SK-N-SH treated with all-trans-retinoic acid at 6 μM for 48 hours (cell line): ENCODE results near the gene ARHGAP10.
"Not testable (repeated sequence)": the region's sequence is repeated elsewhere in the genome, so short reads cannot be mapped to it uniquely, and the experiment has no call there.

Experiments
- ATAC-seq: fragments of 200-7000 bp; cut with Tn5 transposase; 3 replicates; pipeline ENCODE4 v1.9.1; 2020; ENCODE audit warnings: mild to moderate bottlenecking, moderate library complexity
- ARNTL ChIP-seq: fragments of 450-650 bp; formaldehyde crosslinking; IDR thresholded peaks from 2 replicates; pipeline ENCODE4 v1.5.0; 2020; ENCODE audit warnings: low read depth, mild to moderate bottlenecking, moderate library complexity, borderline replicate concordance
- BACH2 ChIP-seq: fragments of 250-450 bp; sonication (Bioruptor Pico); IDR thresholded peaks from 2 replicates; pipeline ENCODE4 v1.9.0; 2021; ENCODE audit warnings: mild to moderate bottlenecking, borderline replicate concordance
- CREB5 ChIP-seq: fragments of 250-450 bp; sonication (Bioruptor Pico); IDR thresholded peaks from 2 replicates; pipeline ENCODE4 v1.5.1; 2020; ENCODE audit warnings: low read depth, mild to moderate bottlenecking, moderate library complexity
- CSDC2 ChIP-seq: fragments of 250-450 bp; sonication (Bioruptor Pico); IDR thresholded peaks from 2 replicates; pipeline ENCODE4 v1.5.0; 2020; ENCODE audit warnings: mild to moderate bottlenecking, moderate library complexity
- CSRNP3 ChIP-seq: fragments of 250-450 bp; sonication (Bioruptor Pico); IDR thresholded peaks from 2 replicates; pipeline ENCODE4 v1.5.1; 2021; ENCODE audit warnings: mild to moderate bottlenecking, moderate library complexity
- GLIS3 ChIP-seq: fragments of 250-450 bp; sonication (Bioruptor Pico); IDR thresholded peaks from 2 replicates; pipeline ENCODE4 v1.5.0; 2020; ENCODE audit warnings: mild to moderate bottlenecking, moderate library complexity
- ISL1 ChIP-seq: fragments of 250-450 bp; sonication (Bioruptor Pico); IDR thresholded peaks from 2 replicates; pipeline ENCODE4 v2.1.2; 2022; ENCODE audit warnings: mild to moderate bottlenecking, moderate library complexity
- OSR1 ChIP-seq: fragments of 250-450 bp; sonication (Bioruptor Pico); IDR thresholded peaks from 2 replicates; pipeline ENCODE4 v1.8.0; 2022; ENCODE audit warnings: moderate library complexity, mild to moderate bottlenecking, inconsistent platforms
- PATZ1 ChIP-seq: fragments of 250-450 bp; sonication (Bioruptor Pico); IDR thresholded peaks from 2 replicates; pipeline ENCODE4 v1.8.0; 2020; ENCODE audit warnings: mild to moderate bottlenecking, moderate library complexity, borderline replicate concordance
- POU6F1 ChIP-seq: fragments of 250-450 bp; sonication (Bioruptor Pico); IDR thresholded peaks from 2 replicates; pipeline ENCODE4 v1.8.0; 2021; ENCODE audit warnings: low read depth, mild to moderate bottlenecking, moderate library complexity, borderline replicate concordance
- PPARA ChIP-seq: fragments of 250-450 bp; sonication (Bioruptor Pico); IDR thresholded peaks from 2 replicates; pipeline ENCODE4 v1.5.0; 2020; ENCODE audit warnings: mild to moderate bottlenecking, borderline replicate concordance
- RARB ChIP-seq: fragments of 250-450 bp; sonication (Bioruptor Pico); IDR thresholded peaks from 2 replicates; pipeline ENCODE4 v1.8.0; 2021; ENCODE audit warnings: mild to moderate bottlenecking, moderate library complexity
- SNAI2 ChIP-seq: fragments of 250-450 bp; sonication (Bioruptor Pico); IDR thresholded peaks from 2 replicates; pipeline ENCODE4 v1.5.0; 2020; ENCODE audit warnings: mild to moderate bottlenecking, moderate library complexity
- TCF4 ChIP-seq: fragments of 250-450 bp; sonication (Bioruptor Pico); IDR thresholded peaks from 2 replicates; pipeline ENCODE4 v1.8.0; 2021; ENCODE audit warnings: mild to moderate bottlenecking, moderate library complexity, borderline replicate concordance
- TOX ChIP-seq: fragments of 250-450 bp; sonication (Bioruptor Pico); IDR thresholded peaks from 2 replicates; pipeline ENCODE4 v1.8.0; 2021; ENCODE audit warnings: mild to moderate bottlenecking, moderate library complexity, borderline replicate concordance
- ZC3H10 ChIP-seq: fragments of 250-450 bp; sonication (Bioruptor Pico); IDR thresholded peaks from 2 replicates; pipeline ENCODE4 v1.5.1; 2021; ENCODE audit warnings: mild to moderate bottlenecking, moderate library complexity
- ZFP3 ChIP-seq: fragments of 250-450 bp; sonication (Bioruptor Pico); IDR thresholded peaks from 2 replicates; pipeline ENCODE4 v1.5.0; 2020; ENCODE audit warnings: mild to moderate bottlenecking, moderate library complexity
- ZFP30 ChIP-seq: fragments of 450-650 bp; formaldehyde crosslinking; IDR thresholded peaks from 2 replicates; pipeline ENCODE4 v1.5.0; 2022; ENCODE audit warnings: mild to moderate bottlenecking, moderate library complexity
- ZNF565 ChIP-seq: fragments of 450-650 bp; formaldehyde crosslinking; conservative IDR thresholded peaks from 2 replicates; pipeline ENCODE4 v1.5.0; 2020; ENCODE audit warnings: low read depth, mild to moderate bottlenecking, moderate library complexity
- ZNF70 ChIP-seq: fragments of 450-650 bp; formaldehyde crosslinking; IDR thresholded peaks from 2 replicates; pipeline ENCODE4 v1.5.0; 2020; ENCODE audit warnings: mild to moderate bottlenecking, moderate library complexity
- ZNF8 ChIP-seq: fragments of 450-650 bp; formaldehyde crosslinking; IDR thresholded peaks from 2 replicates; pipeline ENCODE4 v1.5.0; 2020; ENCODE audit warnings: mild to moderate bottlenecking, moderate library complexity

The ARHGAP10 gene

GRCh38 chr4:147793569-147794313, 61.9 kb downstream of the ARHGAP10 start:
- ATAC-seq, result no peak

GRCh38 chr4:147794314-147794680, 62.4 kb downstream of the ARHGAP10 start:
- TF ChIP-seq CREB5 (CRISPR knock-in tag) (no peak), PATZ1 (no peak), ZFP3 (CRISPR knock-in tag) (no peak), ZFP30 (no peak), ISL1 (CRISPR knock-in tag) (no peak), POU6F1 (no peak), TOX (CRISPR knock-in tag) (no peak), ZC3H10 (CRISPR knock-in tag) (no peak), BACH2 (CRISPR knock-in tag) (no peak), CSDC2 (no peak), ZNF70 (CRISPR knock-in tag) (no peak), SNAI2 (CRISPR knock-in tag) (no peak), TCF4 (CRISPR knock-in tag) (no peak)
- TF ChIP-seq, all 23 proteins: peak for 0
- ATAC-seq, result no peak

More at GRCh38 chr4:147793569-147794313, 61.9 kb downstream of the ARHGAP10 start:
- TF ChIP-seq OSR1 (CRISPR knock-in tag) (no peak), ARNTL (no peak), ZNF8 (CRISPR knock-in tag) (no peak), TOX (CRISPR knock-in tag) (no peak), ISL1 (CRISPR knock-in tag) (no peak), GLIS3 (no peak), POU6F1 (no peak)

GRCh38 chr4:147794787-147795413, 63.0 kb downstream of the ARHGAP10 start:
- no peak for ATAC-seq
- TF ChIP-seq ZNF8 (CRISPR knock-in tag) (no peak), RARB (CRISPR knock-in tag) (no peak), ZFP30 (no peak), ARNTL (no peak), POU6F1 (no peak), CSRNP3 (CRISPR knock-in tag) (no peak), ZFP3 (CRISPR knock-in tag) (no peak), TCF4 (CRISPR knock-in tag) (no peak), ZNF70 (CRISPR knock-in tag) (no peak), PATZ1 (no peak), PPARA (no peak), OSR1 (CRISPR knock-in tag) (no peak), CREB5 (CRISPR knock-in tag) (no peak), ZNF565 (CRISPR knock-in tag) (no peak)

- not testable (repeated sequence) for ATAC-seq
Measured at GRCh38 chr4:147799057-147799456, 67.2 kb downstream of the ARHGAP10 start.
